Ascending aorta (tissue), 2 donors: ENCODE results near the gene ADGRV1. TPM values are rescaled to one million over a fixed set of nuclear protein-coding genes. Genes with fewer than 3 reads are reported as not detected.

ENCODE experiments used
- DNase-seq, 2 donors: peaks; one replicate each; pipeline ENCODE4 v3.0.0-alpha.2; 2019; ENCODE audit warnings: low spot score in 2 of 2
- H3K27ac ChIP-seq, 2 donors: fragments of 200-600 bp; sonication (generic); one replicate each; pipeline ENCODE4 v1.5.1; 2016 to 2017; ENCODE audit warnings: mild to moderate bottlenecking in 1 of 2
- H3K27me3 ChIP-seq: fragments of 200-600 bp; sonication (generic); one replicate; pipeline ENCODE4 v1.5.1; 2017
- H3K36me3 ChIP-seq, 2 donors: fragments of 200-600 bp; sonication (generic); one replicate each; pipeline ENCODE4 v1.5.1; 2016
- H3K4me1 ChIP-seq, 2 donors: fragments of 200-600 bp; sonication (generic); one replicate each; pipeline ENCODE4 v1.5.1; 2016 to 2017; ENCODE audit warnings: mild to moderate bottlenecking in 1 of 2
- H3K4me3 ChIP-seq, 2 donors: fragments of 200-600 bp; sonication (generic); one replicate each; pipeline ENCODE4 v1.5.1; 2016 to 2017; ENCODE audit warnings: mild to moderate bottlenecking in 1 of 2
- H3K9me3 ChIP-seq, 2 donors: fragments of 200-600 bp; sonication (generic); one replicate each; pipeline ENCODE4 v1.5.1; 2016
- intact Hi-C: fragments of 100-400 bp; cut with DNase I; formaldehyde crosslinking; loops from one replicate; pipeline ENCODE4 v1.15.1; 2023
- total RNA-seq: library from RNA; depleted of rRNA; stranded (reverse); fragments of >200 nt; gene quantifications from one replicate; pipeline ENCODE4 v1.1.0, GENCODE V29; 2016
- TF ChIP-seq, protein P1 (sequence below), 3 experiments: fragments of 200-600 bp in 2 of 3; fragments of 450-650 bp in 1 of 3; sonication (generic) in 2 of 3; IDR thresholded peaks; one replicate each; pipeline ENCODE4 v1.5.1; 2016 to 2019; ENCODE audit warnings: antibody characterized with exemption in 3 of 3, mild to moderate bottlenecking in 1 of 3, moderate library complexity in 1 of 3

ADGRV1 gene
- total RNA-seq, 1 donor from 2014 or later: 6.9 TPM

DNA sequence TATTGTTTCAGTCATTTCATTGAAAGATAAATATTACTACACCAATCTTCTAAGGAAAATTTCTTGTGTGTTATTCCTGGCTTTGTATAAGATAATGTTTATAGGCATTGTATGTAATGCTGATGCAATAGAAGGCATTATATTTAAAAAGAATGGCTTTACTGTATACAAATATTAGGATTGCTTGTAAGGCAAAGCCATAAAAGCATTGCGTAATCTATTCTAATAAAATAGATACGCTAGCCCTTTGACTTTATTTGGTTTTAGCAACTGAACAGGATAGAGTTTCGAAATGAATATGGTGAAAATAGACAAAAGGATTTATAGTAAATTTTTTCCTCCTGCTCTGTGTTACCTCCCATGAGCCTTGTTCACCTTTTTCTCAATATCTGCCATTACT is 23.7 kb upstream of the ADGRV1 start:
- Histone ChIP-seq H3K4me1 (peaks cover 3 to 7% of the 10 kb centered on the region in 2 donors), H3K4me3 (no peak overlapping the region), H3K36me3 (no peaks in the 10 kb centered on the region), H3K9me3 (no peaks in the 10 kb centered on the region), H3K27ac (no peak overlapping the region), H3K27me3 (no peaks in the 10 kb centered on the region)
- TF ChIP-seq, protein P1, sequence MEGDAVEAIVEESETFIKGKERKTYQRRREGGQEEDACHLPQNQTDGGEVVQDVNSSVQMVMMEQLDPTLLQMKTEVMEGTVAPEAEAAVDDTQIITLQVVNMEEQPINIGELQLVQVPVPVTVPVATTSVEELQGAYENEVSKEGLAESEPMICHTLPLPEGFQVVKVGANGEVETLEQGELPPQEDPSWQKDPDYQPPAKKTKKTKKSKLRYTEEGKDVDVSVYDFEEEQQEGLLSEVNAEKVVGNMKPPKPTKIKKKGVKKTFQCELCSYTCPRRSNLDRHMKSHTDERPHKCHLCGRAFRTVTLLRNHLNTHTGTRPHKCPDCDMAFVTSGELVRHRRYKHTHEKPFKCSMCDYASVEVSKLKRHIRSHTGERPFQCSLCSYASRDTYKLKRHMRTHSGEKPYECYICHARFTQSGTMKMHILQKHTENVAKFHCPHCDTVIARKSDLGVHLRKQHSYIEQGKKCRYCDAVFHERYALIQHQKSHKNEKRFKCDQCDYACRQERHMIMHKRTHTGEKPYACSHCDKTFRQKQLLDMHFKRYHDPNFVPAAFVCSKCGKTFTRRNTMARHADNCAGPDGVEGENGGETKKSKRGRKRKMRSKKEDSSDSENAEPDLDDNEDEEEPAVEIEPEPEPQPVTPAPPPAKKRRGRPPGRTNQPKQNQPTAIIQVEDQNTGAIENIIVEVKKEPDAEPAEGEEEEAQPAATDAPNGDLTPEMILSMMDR (IDR thresholded peaks at IDR 0.05): no peak
- DNase-seq: no peak
- intact Hi-C loops: no loop called here

DNA sequence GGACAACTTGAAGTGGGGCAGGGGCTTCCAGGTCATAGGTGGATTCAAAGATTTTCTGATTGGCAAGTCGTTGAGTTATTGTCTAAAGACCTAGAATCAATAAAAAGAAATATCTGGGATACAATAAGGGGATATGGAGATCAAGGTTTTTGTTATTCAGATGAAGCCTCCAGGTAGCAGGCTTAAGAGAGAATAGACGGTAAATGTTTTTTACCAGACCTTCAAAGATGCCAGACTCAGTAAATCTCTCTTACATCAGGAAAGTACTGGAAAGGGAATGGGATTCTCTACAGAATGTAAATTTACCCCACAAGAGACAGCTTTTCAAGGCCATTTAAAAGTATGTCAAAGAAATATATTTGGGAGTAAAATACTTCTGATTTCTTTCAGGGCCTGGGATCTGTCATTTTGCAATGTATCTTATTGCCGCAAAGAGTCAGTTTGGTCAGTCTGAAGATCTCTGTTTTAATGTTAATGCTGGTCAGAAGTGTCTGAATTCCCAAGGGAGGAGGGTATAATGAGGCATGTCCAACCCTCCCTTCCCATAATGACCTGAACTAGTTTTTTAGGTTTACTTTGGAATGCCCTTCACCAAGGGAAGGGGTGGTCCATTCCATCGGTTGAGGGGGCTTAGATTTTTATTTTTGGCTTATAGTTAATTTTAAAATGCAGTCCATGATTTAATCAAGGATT is 15.6 kb upstream of the ADGRV1 start:
- no peaks in the 10 kb centered on the region for H3K36me3 ChIP-seq
- H3K9me3 ChIP-seq: no peaks in the 10 kb centered on the region
- no peak overlapping the region for H3K27ac ChIP-seq
- no peaks in the 10 kb centered on the region for H3K4me1 ChIP-seq
- H3K4me3 ChIP-seq: no peak overlapping the region
- TF ChIP-seq, protein P1 (IDR thresholded peaks at IDR 0.05): no peak
- no peak for DNase-seq
- intact Hi-C loops: no loop called here
- H3K27me3 ChIP-seq: no peaks in the 10 kb centered on the region

DNA sequence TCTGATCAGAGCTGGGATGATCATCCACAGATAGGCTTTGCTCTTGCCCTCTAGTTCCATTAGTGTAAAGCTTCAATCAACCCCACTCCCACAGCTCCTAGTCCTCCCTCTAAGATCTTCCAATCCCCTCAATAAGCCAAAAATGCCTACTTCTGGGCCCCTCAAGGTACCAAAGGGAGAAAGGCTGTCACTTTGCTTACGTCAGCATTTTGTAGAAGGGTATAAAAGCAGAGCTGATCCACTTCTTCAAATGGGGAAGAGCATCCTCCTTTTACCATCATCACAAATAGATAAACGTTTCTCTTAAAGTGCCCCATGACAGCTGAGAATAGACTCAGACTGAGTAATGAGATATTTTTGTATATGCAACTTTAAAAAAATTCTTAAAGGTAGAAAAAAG is 13.1 kb upstream of the ADGRV1 start:
- no peak for DNase-seq
- H3K4me1 ChIP-seq: no peaks in the 10 kb centered on the region
- TF ChIP-seq, protein P1 (IDR thresholded peaks at IDR 0.05): no peak
- no peak overlapping the region for H3K4me3 ChIP-seq
- intact Hi-C loops: no loop called here
- no peaks in the 10 kb centered on the region for H3K36me3 ChIP-seq
- no peak overlapping the region for H3K27ac ChIP-seq
- no peaks in the 10 kb centered on the region for H3K27me3 ChIP-seq
- H3K9me3 ChIP-seq: no peaks in the 10 kb centered on the region

DNA sequence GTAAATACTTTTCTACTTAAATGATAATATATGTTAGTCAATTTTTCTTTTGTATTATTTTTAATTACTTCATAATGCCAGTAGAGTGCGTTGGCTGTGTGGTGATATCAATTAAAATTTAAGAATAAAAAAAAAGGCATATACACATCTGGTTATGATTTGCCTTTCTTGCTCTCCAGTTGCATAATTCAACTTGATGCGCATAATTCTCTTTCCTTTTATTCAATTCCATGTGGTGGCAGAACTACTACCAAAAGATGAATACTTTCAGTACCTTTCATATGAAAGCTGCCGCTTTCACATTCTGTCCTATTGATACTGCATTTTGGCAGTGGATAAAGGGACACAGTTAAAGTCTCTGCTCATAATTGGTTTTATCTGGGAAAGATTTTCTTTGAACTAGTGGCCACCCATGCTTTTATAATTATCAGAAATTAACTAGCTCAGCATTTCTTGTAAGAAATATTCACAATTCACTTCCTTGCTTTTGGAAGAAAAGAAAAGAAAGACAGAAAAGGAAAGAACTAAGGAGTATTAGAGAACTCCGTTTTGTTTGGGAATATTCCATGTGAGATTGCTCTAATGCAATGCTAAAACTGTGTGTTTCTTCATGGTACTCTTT is 12.3 kb upstream of the ADGRV1 start:
- no peaks in the 10 kb centered on the region for H3K27me3 ChIP-seq
- H3K9me3 ChIP-seq: no peaks in the 10 kb centered on the region
- no peaks in the 10 kb centered on the region for H3K4me1 ChIP-seq
- no peak for DNase-seq
- H3K27ac ChIP-seq: no peak overlapping the region
- H3K36me3 ChIP-seq: no peaks in the 10 kb centered on the region
- H3K4me3 ChIP-seq: no peak overlapping the region
- TF ChIP-seq, protein P1 (IDR thresholded peaks at IDR 0.05): no peak
- intact Hi-C loops: no loop called here

DNA sequence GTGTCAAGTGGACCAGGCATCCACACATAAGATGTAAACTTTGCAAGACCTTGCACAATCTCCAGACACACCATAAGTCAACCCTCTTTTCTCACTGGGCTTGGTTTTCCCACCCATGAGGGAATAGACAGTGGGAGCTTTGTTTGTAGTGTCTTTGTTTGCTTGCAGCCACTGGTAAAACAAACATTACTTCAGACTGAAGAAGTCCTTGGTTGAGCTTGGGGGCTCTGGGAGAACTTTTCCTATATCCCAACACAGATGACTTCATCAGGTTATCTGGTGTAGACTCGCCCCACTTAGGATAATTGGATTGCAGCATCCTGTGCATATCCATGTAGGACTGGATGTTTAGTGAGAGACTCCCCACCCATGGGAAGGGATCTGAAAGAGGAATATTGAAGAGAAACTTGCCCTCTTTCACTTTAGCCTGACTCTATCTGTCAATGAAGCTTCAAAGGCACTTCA is 11.5 kb upstream of the ADGRV1 start:
- Histone ChIP-seq H3K27me3 (no peaks in the 10 kb centered on the region), H3K36me3 (no peaks in the 10 kb centered on the region), H3K9me3 (no peaks in the 10 kb centered on the region), H3K4me3 (no peak overlapping the region), H3K4me1 (no peaks in the 10 kb centered on the region), H3K27ac (no peak overlapping the region)
- TF ChIP-seq, protein P1 (IDR thresholded peaks at IDR 0.05): no peak
- no peak for DNase-seq
- intact Hi-C loops: no loop called here
